Smooth muscle cell (in vitro differentiated cells): ENCODE results near the gene TMEM132C. TPM values are rescaled to one million over a fixed set of nuclear protein-coding genes. Genes with fewer than 3 reads are reported as not detected.

Source experiments
- DNase-seq: peaks from one replicate; lab custom pipeline; 2025; ENCODE audit not compliant: unreplicated experiment; lab: John Stamatoyannopoulos, UW
- H2AFZ ChIP-seq: fragments of 200-600 bp; sonication (generic); 2 replicates; pipeline ENCODE4 v1.6.0; 2016; ENCODE audit warnings: antibody characterized with exemption, low read depth, mild to moderate bottlenecking
- H3F3A ChIP-seq: fragments of 200-600 bp; sonication (generic); 2 replicates; pipeline ENCODE4 v1.6.0; 2017; ENCODE audit warnings: antibody characterized with exemption, low read depth
- H3K27ac ChIP-seq: fragments of 200-600 bp; sonication (generic); 2 replicates; pipeline ENCODE4 v1.5.1; 2016; ENCODE audit warnings: low read depth, mild to moderate bottlenecking
- H3K27me3 ChIP-seq: fragments of 200-600 bp; sonication (generic); 2 replicates; pipeline ENCODE4 v1.6.1; 2016; ENCODE audit warnings: low read depth, mild to moderate bottlenecking
- H3K36me3 ChIP-seq: fragments of 200-600 bp; sonication (generic); 2 replicates; pipeline ENCODE4 v1.5.1; 2016; ENCODE audit warnings: low read depth
- H3K4me1 ChIP-seq: fragments of 200-600 bp; sonication (generic); 2 replicates; pipeline ENCODE4 v1.5.1; 2016; ENCODE audit warnings: low read depth
- H3K4me2 ChIP-seq: fragments of 200-600 bp; sonication (generic); 2 replicates; pipeline ENCODE4 v1.6.0; 2016; ENCODE audit warnings: mild to moderate bottlenecking
- H3K4me3 ChIP-seq: fragments of 200-600 bp; sonication (generic); 2 replicates; pipeline ENCODE4 v1.5.1; 2016; ENCODE audit warnings: mild to moderate bottlenecking
- H3K79me2 ChIP-seq: fragments of 200-600 bp; sonication (generic); 2 replicates; pipeline ENCODE4 v1.6.0; 2016; ENCODE audit warnings: low read depth, mild to moderate bottlenecking
- H3K9ac ChIP-seq: fragments of 200-600 bp; sonication (generic); 2 replicates; pipeline ENCODE4 v1.6.0; 2016; ENCODE audit warnings: low read depth
- H3K9me3 ChIP-seq: fragments of 200-600 bp; sonication (generic); replicated peaks from 2 replicates; pipeline ENCODE4 v1.5.1; 2016; ENCODE audit warnings: low read depth
- H4K20me1 ChIP-seq: fragments of 200-600 bp; sonication (generic); 2 replicates; pipeline ENCODE4 v1.6.0; 2016; ENCODE audit warnings: low read depth
- CTCF ChIP-seq: fragments of 200-600 bp; sonication (generic); IDR thresholded peaks from 2 replicates; pipeline ENCODE4 v1.5.1; 2017; ENCODE audit warnings: borderline replicate concordance, mild to moderate bottlenecking, antibody characterized with exemption; ENCODE audit not compliant: insufficient read depth, poor library complexity, severe bottlenecking
- WGBS: methylation state at CpG from one replicate; pipeline ENCODE4 v1.1.7; 2016; ENCODE audit warnings: low lambda C conversion rate; 5-methylcytosine and 5-hydroxymethylcytosine counted together
- polyA plus RNA-seq: library from polyadenylated mRNA; unstranded; fragments of >200 nt; fragmentation: Nextera tagmentation; extraction: Ambion mirVana; gene quantifications from 2 replicates; pipeline ENCODE4 v1.2.1, GENCODE V29; 2016
- total RNA-seq: library from RNA; depleted of rRNA; stranded (reverse); fragments of >200 nt; gene quantifications from 2 replicates; pipeline ENCODE4 v1.2.3, GENCODE V29; 2014

TMEM132C gene
- total and polyA plus RNA-seq, 2 experiments from 2014 or later = 0.49 to 0.77 TPM

GRCh38 chr12:128609861-128610260 is 342.9 kb downstream of the TMEM132C start:
- H3F3A ChIP-seq = no peaks in the 10 kb centered on the region
- H2AFZ ChIP-seq = no peak overlapping the region
- TF ChIP-seq CTCF = no peak
- H3K4me1 ChIP-seq = no peaks in the 10 kb centered on the region
- H3K9me3 ChIP-seq = no peaks in the 10 kb centered on the region
- H3K4me3 ChIP-seq = no peak overlapping the region
- no peak overlapping the region for H3K4me2 ChIP-seq
- no peak for DNase-seq
- 79% methylated on average over 2 of the region's 2 CpGs for WGBS
- H3K9ac ChIP-seq = no peak overlapping the region
- no peaks in the 10 kb centered on the region for H3K79me2 ChIP-seq
- no peaks in the 10 kb centered on the region for H3K36me3 ChIP-seq
- no peaks in the 10 kb centered on the region for H3K27me3 ChIP-seq
- no peak overlapping the region for H3K27ac ChIP-seq
- H4K20me1 ChIP-seq = no peaks in the 10 kb centered on the region

GRCh38 chr12:128611736-128612135 is 344.8 kb downstream of the TMEM132C start:
- no peak overlapping the region for H3K4me2 ChIP-seq
- H4K20me1 ChIP-seq = no peaks in the 10 kb centered on the region
- H3K9ac ChIP-seq = no peak overlapping the region
- 80% methylated on average over 6 of the region's 6 CpGs for WGBS
- no peaks in the 10 kb centered on the region for H3K9me3 ChIP-seq
- TF ChIP-seq CTCF = no peak
- no peak for DNase-seq
- no peak overlapping the region for H3K4me3 ChIP-seq
- H3K4me1 ChIP-seq = no peaks in the 10 kb centered on the region
- H3K27ac ChIP-seq = no peak overlapping the region
- no peak overlapping the region for H2AFZ ChIP-seq
- no peaks in the 10 kb centered on the region for H3F3A ChIP-seq
- no peaks in the 10 kb centered on the region for H3K27me3 ChIP-seq
- H3K36me3 ChIP-seq = no peaks in the 10 kb centered on the region
- H3K79me2 ChIP-seq = no peaks in the 10 kb centered on the region

GRCh38 chr12:128612150-128612850 is 345.3 kb downstream of the TMEM132C start:
- Histone ChIP-seq H3K27ac (no peak overlapping the region), H4K20me1 (no peaks in the 10 kb centered on the region), H3F3A (no peaks in the 10 kb centered on the region), H3K79me2 (no peaks in the 10 kb centered on the region), H3K4me1 (no peaks in the 10 kb centered on the region), H3K9ac (no peak overlapping the region), H2AFZ (no peak overlapping the region), H3K27me3 (no peaks in the 10 kb centered on the region), H3K4me2 (no peak overlapping the region), H3K36me3 (no peaks in the 10 kb centered on the region), H3K9me3 (no peaks in the 10 kb centered on the region), H3K4me3 (no peak overlapping the region)
- TF ChIP-seq CTCF = no peak
- WGBS = 91% methylated on average over 8 of the region's 8 CpGs
- no peak for DNase-seq

GRCh38 chr12:128613837-128614590 is 347.0 kb downstream of the TMEM132C start:
- no peak overlapping the region for H3K27ac ChIP-seq
- WGBS = 64% methylated on average over 6 of the region's 6 CpGs
- no peaks in the 10 kb centered on the region for H3F3A ChIP-seq
- DNase-seq = no peak
- no peaks in the 10 kb centered on the region for H3K36me3 ChIP-seq
- H4K20me1 ChIP-seq = no peaks in the 10 kb centered on the region
- no peak overlapping the region for H3K9ac ChIP-seq
- no peak overlapping the region for H3K4me3 ChIP-seq
- no peaks in the 10 kb centered on the region for H3K27me3 ChIP-seq
- H3K79me2 ChIP-seq = no peaks in the 10 kb centered on the region
- no peak for TF ChIP-seq CTCF
- H3K4me2 ChIP-seq = no peak overlapping the region
- no peaks in the 10 kb centered on the region for H3K4me1 ChIP-seq
- no peak overlapping the region for H2AFZ ChIP-seq
- H3K9me3 ChIP-seq = no peaks in the 10 kb centered on the region
